Measurements from ENCODE around the gene AK2.
A peak's percentile ranks its signal among the peaks of the same experiment; 100 is the strongest.
"Not testable (repeated sequence)": the region's sequence is repeated elsewhere in the genome, so short reads cannot be mapped to it uniquely, and the experiment has no call there.

The AK2 gene

DNA sequence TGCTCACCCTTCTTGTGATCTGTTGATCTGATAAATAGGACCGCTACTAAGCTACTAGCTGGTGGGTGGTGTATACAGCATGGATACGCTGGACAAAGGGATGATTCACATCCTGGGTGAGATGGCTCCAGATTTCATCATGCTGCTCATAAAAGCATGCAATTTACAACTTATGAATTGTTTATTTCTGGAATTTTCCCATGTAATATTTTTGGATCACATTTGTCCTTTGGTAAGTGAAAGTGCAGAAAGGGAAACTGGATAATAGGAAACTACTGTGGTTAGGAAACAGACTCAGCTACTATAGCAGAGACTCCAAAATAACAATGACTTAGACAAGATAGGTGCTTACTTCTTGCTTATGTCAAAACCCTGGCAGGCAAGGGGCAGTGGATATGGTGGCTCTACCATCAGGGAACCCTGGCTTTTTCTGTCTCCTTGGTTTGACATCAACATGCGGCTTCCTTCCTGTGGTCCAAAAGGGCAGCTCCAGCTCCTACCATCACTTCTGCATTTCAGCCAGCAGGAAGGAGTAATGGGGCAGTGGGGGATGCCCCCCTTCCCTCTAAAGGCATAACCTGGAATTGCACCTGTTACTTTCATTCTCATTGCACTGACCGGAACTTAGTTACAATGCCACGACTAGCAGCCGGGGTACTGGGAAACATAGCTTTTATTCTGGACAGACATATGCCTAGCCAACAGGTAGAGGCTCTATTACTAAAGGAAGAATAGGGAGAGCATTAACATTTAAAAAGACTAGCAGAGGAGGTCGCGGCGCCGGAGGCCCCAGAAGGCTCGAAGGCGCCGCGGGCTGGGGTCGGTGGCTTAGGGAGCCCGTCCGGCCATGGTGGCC is 13.8 kb upstream of the AK2 start:
- no peak for DNase-seq

DNA sequence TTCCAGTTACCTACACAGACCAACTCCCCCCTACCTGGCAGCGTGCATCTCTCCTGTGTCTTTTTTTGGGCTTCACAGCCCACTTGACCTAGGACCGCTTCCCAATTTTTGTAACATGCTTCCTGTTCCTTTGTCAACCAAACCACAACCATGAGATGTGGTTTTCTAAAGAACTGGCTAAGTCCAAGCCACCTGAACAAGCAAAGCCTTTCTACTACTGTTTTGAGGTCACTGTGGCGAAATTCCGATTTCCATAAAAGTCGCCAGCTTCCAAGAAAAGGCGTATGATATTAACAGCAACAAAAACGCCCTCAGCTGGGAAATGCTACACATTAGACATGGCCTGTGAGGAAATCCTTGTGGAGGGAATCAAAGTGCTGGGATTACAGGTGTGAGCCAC is 12.7 kb upstream of the AK2 start:
- DNase-seq: no peak

DNA sequence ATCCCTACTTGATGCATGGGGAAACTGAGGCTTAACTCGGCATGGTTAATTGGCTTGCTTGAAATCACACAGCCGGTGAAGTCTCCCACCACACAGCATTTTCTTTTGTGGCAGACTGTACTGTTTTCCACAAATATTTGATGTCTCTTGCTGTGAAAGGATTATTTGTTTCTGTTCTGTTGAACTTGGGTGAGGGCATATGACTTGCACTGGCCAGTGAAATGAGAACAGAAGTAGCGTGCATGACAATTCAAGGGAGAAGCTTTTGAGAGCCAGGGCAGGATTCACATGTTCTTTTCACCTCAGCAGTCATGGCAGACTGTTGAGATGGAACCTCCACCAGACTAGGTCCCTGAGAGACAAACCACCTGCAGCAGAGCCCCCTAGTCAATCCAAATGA is 11.7 kb upstream of the AK2 start:
- no peak for DNase-seq

DNA sequence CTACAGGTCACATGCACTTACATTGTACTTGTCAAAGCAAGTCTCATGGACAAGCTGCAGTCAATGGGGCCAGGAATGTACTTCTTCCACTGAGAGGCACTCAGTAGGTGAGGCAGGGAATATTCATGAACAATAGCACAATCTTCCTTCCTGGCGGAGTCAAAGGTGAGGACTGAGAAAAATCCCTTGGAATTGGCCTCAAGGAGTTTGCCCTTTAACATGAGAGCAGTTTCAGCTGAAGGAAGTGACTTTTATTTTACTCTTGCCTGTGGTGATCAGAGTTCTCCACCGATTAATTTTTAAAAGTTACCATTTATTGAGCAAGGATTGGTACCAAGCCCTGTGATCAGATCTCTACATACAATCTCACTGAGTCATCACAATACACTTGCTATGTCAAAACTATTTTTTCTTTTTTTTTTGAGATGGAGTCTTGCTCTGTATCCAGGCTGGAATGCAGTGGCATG is 11.2 kb upstream of the AK2 start:
- DNase-seq: no peak

DNA sequence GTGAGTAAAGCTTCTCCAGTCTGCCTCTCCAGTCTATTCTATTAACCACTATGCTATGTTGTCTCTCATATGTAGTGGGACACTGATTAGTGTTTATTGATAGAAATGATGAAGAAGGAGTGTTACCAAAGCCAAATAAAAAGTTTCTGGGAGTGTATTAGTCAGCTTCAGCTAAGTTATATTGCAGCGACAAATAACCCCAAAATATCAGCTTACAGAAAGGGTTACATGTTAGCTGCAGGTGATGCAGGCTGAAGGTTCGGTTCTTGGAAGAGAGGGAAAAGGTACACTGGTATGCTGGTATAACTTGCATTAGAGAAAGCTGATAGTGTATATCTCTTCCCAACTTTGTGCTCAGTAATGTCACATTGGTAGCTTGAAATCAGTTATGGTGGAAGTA is 10.6 kb upstream of the AK2 start:
- no peak for DNase-seq

DNA sequence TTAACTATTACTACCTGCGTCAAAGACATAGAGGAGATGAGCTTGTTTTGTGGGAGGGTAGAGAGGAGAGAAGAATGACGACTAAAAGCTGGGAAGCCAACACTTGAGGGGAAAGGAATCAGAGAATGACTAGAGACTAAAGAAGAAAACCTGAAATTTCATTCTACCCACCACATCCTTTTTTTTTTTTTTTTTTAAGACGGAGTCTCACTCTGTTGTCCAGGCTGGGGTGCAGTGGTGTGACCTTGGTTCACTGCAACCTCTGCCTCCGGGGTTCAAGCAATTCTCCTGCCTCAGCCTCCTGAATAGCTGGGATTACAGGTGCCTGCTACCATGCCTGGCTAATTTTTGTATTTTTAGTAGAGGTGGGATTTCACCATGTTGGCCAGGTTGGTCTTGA is 9.6 kb upstream of the AK2 start:
- not testable (repeated sequence) for DNase-seq

DNA sequence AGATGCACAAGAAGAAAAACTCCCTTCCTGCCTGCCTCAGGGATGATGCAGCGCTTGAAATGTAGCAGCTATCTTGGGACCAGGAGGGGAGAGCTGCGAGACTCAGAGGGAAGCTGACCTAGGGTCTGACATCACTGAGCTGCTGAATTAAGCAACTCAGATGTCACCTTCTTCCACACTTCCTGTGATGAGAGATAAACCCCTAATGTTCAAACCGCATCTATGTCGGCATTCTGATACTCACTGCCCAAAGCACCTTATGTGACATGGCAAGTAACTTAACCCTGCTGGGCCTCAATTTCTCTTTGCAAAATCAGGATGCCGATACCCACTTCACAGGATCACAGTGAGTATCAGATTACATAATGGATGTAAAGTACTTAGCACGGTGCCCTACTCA is 9.1 kb upstream of the AK2 start:
- no peak for DNase-seq

DNA sequence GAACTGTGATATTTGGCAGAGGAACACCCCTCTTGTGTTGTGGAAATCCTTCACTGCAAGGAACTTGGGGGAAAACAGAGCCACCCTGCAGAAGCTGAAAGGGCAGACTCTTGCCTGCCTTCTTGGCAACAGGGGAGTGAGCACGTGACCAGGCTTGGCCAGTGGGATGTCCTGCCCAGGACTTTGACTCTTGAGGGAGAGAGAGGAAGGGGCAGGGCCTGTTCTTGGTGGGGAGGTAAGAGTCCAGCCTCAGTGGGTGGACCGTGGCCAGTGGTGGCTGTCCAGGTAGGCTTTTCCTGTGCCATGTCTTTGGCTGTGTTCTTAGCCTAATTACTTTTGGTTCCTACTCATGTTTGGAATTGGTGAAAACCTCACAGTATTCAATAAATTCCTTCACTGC is 8.6 kb upstream of the AK2 start:
- DNase-seq: no peak

DNA sequence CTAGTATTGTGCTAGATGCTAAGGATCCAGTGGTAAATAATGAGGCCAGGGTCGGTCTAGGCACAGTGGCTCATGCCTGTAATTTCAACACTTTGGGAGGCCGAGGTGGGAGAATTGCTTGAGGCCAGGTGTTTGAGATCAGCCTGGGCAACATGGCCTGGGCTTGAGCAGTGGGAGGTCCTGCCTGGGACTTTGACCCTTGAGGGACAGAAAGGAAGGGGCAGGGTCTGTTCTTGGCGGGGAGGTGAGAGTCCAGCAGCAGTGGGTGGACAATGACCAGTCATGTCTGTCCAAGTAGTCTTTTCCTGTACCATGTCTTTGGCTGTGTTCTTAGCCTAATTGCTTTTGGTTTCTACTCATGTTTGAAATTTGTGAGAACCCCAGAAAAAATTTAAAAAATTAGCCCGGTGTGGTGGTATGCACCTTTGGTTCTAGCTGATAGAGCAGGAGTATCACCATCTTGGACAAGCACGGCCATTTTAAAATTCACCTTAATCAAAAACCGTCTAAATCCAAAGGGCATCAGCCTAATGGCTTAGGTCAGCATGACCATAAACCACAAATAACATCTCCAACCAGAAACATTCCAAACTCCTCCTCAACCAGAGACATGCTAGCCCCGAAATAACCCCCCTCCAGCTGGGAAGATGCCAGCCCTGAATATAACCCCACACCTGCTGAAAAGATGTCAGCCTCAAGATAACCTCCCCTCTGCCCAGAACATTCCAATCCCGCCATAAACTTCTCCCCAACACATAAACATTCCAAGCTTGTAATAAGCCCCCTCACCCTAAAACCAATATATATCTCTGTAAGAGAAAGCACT is 6.8 kb upstream of the AK2 start:
- DNase-seq: no peak

DNA sequence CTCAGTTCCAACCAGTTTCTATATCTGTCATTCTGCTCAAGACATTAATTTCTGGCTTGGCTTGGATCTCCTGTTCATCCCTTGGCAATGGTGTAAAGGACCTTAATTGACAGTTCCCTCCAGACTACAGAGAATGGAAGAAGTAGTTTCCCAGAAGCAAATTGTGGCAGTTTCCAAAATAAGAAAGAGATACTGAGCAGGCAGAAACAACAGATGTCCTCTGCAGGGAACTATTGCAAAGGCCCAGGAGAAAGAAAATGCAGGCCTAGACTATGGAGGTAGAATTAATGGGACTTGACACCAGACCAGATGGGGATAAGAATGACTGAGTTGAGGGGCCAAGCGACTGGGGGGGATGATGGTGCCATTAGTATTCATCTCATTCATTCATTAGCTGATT is 6.1 kb upstream of the AK2 start:
- no peak for DNase-seq

DNA sequence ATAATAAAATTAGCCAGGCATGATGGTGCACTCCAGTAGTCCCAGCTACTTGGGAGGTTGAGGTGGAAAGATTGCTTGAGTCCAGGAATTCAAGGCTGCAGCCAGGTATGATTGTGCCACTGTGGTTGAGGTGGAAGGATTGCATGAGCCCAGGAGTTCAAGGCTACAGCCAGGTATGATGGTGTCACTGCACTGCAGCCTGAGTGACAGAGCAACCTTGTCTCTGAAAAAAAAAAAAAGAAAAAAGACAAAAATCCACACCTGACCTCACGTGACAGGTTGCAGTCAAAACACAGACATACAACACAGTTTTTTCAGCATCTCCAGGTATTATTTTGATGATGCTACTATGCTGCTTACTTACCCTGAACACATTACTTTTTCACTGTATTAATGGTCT is 4.3 kb upstream of the AK2 start:
- DNase-seq: no peak

DNA sequence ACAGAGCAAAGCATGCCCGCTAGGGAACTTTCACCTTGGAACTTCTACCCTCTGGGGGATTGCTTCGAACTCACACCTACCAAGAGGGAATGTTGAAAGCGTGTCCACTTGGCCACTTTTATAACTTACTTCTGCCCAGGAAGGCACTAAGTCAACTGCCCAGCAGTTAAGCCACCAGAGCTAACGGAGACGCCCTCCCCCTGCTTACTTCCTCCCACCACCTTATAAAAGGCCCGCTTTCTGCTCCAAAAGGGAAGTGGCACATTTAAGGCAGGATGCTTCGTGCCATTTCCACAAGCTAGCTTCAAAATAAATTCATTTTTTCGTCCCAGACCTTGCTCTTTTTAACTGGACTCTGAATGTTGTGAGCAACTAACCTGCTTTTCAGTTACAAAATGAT is 3.2 kb upstream of the AK2 start:
- DNase-seq: no peak

DNA sequence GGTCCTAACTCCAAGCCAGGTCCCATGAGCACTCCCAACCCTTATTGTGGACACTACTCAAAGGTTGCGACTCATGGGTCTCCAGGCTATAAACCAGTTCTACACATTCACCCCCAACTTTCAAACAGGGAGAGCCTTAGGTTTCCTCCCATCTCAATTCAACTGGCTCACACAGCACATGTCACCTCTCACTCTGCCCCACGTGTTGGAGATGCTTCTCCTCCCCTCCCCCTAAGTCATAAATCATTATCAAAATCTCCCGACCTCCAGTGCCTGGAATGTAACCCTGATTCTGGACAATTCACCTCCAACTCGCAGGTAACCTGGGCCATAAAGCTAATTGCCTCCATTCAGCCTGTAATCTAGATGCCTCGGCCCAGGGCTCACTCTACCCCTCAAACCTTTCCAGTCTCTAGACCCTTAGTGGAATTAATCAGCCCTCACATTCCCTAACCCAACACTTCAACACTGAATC is 595 bp downstream of the AK2 start:
- no peak for DNase-seq

DNA sequence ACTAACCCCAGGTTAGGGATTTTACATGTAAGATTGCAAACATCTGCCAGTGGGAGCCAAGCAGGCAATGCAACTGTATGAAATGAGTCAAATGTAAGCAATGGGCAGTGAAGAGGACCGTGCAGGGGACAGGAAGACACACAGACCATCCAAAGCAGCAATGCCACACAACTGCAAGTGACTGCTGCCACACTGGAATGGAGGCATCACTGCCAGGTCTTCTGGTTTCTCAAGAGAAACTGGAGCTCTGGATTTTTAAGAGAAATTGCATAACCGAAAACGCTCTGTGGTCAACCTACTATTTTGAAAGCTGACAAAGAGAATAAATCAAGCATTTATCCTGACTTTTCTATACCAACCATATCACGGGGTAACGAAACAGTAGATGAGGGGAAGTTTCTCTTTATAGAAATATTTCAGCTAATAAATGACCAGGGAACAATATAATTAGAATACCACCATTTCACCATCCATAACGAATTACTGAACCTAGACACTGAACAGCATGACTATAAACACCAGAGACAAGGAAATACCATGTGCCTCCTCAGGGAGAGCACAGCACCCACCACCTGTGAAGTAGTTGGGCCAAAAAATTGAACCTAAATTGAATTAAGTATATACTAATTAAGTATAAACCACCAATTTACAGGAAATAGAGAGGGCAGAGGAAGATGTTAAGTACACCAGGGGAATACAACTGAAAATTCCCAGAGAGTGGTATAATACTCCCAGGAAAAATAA is 4.4 kb downstream of the AK2 start:
- no peak for DNase-seq

DNA sequence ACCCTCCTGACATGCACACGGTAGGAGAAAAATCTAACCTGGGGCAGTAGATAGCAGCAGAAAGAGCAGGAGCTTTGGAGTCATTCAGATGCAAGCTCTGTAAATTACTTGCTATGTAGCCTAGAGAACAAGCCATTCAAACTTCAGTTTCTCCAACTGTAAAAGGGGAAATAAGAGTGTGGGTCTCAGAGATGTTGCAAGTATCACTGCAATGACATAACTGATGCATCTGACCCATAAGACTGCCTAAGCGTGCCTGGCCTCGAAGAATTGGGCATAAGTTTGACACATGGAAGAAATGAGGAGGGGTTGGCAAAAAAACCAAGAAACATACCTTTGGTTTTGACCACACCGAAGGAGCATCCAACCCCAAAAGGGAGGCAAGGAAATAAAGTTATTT is 5.2 kb downstream of the AK2 start:
- DNase-seq: no peak

DNA sequence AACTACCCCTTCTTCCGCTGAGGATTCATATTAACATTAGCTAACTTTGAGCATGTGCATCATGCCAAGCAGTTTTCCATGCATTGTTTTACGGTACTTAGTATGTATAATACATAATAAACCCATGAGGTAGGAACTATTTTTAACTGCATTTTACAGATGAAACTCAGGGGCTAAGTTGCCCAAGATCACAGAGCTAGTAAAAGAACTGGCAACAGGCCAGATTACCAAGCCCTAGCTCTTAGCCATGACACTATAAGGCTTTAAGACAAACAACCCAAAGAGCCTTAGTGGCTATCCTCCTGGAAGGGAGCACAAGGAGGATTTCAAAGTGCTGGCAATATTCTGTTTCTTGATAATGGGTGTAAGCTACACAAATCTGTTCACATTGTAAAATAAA is 6.1 kb downstream of the AK2 start:
- DNase-seq: no peak

DNA sequence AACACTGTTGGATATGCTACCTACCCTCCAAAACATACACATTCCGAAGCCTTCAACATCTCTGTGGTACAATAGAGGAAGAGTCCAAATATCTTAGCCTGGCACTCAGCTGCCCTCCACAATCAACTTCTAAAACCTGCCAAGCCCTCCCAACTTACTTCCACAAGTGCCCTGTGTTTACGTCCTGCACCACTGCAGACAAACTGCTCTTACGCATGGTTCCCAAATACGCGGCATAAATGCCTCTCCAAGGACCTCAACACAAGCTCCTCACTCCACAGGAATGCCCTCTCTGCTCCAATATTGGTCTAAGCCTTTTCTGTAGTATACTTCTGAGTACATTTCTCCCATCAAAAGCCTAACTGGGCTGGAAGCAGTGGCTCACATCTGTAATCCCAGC is 6.8 kb downstream of the AK2 start:
- DNase-seq: no peak

DNA sequence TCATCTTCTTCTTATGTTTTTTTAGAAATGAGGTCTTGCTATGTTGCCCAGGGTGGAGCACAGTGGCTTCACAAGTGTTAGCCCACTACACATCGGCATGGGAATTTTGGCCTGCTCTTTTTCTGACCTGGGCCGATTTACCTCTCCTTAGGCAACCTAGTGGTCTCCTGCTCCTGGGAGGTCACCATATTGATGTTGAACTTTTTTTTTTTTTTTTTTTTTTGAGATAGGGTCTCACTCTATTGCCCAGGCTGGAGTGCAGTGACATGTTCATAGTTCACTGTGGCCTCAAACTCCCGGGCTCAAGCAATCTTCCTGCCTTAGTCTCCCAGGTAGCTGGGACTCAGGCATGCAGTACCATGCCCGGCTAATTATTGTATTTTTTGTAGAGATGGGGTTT is 7.5 kb downstream of the AK2 start:
- no peak for DNase-seq

DNA sequence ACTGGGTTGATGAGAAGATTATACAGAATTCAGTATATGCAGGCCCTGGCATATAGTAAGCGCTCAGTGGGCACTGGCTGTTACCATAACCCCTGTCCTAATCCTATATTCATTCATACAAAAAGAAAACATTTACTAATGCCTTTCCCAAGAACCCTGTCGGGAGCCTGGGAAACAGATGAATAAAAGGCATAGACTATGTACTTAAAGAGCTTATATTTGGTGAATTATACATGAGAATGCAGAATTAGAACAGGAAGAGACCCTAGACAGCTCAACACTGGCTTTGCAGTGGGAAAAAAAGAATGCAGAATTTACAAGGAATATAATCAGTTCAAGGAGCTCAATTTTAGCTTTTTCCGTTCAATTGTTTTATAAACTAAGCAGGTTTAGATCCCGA is 10.9 kb downstream of the AK2 start:
- no peak for DNase-seq

DNA sequence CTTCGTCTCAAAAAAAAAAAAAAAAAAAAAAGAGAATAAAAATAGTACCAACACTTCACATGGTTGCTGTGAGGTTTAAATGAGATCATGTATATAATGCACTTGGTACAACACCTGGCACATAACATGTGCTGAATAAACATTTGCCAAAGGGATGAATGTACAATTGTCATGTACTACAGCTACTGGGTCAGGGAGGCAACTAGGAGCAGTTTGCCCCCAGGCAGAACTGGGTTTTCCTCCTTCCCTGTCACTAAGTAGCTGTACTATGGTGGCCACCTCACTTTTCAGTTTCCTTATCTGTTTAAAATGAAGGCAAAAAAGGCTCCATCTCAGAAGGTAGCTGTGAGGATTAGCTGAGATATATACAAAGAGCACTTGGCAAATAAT is 11.5 kb downstream of the AK2 start:
- no peak for DNase-seq

DNA sequence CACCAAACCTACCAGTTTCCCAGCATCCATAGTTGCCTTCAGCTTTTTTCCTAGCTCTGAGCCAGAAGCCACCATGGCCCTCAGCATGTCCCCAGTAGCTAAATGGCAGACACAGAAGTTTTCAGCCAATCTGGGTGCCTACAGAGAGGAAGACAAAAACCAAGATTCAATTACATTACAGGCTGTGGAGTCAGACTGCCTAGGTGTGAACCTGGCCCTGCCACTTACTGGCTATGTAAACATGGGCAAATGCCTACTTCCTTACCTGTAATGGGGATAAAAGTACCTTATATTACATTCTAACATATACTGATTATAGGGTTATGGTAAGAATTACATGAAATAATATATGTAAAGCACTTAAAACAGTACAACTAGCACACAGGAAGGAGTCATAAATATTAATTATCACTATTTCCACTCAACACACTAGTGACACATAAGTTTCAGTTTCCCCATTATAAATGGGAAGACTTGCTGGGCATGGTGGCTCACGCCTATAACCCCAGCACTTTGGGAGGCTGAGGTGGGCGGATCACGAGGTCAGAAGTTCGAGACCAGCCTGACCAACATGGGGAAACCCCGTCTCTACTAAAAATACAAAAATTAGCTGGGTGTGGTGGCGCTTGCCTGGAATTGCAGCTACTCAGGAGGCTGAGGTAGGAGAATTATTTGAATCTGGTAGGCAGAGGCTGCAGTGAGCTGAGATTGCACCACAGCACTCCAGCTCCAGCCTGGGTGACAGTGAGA is 12.1 kb downstream of the AK2 start:
- peak; percentile 52 to 63 for DNase-seq

DNA sequence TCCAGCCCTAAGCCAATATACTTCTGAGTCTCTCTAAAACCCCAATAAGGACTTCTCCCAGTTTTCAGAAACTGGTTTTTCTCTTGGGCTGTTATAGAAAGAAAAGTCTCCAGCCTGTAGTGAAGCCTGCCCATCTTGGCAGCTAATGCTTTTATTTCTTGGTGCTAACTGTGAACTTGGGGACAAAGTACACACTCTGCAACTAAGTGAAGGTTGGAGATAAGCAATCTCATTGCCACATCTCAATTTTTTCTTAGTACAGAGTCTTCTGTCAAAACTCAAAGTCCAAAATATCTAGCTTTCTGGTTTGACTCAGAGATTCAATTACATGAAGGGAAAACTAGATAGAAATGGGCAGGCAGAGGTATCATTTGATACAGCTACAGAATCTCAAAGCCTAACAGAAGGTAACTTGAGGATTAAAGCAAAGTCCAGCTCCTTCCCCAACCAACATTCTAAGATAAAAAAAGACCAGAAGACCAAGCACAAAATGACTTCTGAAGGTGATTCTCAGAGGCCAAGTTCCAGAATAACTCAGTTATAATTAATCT is 14.0 kb downstream of the AK2 start:
- no peak for DNase-seq
